22Rv1 (cell line): ENCODE data around the gene PCSK6.

Experiments used
- H3K27ac ChIP-seq: fragments of 450-650 bp; 2 replicates; pipeline ENCODE4 v1.5.1; 2017
- CTCF ChIP-seq: fragments of 450-650 bp; IDR thresholded peaks from 2 replicates; pipeline ENCODE4 v1.5.1; 2017; ENCODE audit warnings: mild to moderate bottlenecking
- ZFX ChIP-seq: fragments of 450-650 bp; IDR thresholded peaks from 2 replicates; pipeline ENCODE4 v1.6.1; 2017; ENCODE audit warnings: antibody characterized with exemption, borderline replicate concordance

PCSK6 gene

DNA sequence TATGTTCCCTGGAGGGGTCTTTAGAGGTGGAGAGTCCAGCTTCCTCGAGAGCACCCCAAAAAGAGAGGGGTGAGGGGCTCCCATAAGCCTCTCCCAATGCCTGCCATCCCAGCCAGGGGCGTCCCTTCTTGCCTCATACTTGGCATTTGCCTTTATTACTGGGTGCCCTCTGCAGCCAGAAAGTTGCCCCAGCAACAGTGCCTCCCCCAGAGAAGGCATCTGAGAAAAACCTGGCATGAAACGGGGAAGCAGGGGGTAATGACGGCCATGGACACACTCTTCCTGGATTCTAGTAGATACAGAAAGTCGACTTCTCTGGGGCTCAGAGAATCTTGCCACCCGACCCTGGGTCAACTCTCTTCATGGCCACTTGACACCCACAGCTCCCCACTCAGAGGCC lies 90.1 kb downstream of the PCSK6 start:
- TF ChIP-seq ZFX (no peak), CTCF (no peak)
- no peak overlapping the region for H3K27ac ChIP-seq

DNA sequence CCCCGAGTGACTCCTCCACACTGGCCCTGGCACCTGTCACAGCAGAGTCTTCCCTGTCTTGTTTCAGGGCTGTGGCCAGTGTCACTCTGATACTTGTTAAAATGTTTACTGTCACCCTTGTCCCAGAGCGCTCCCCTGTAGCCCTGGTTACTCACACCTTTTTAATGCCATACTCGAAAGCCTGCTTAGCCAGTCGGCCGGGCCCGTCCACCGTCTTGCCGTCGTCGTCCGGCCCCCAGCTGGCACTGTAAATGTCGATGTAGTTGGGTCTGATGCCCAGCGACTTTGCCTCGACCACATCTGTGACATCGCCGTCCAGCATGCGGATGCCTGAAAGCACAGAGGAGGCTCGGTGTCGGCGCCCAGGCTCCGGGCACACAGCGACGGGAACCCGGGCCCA lies 91.3 kb downstream of the PCSK6 start:
- H3K27ac ChIP-seq: no peak overlapping the region
- TF ChIP-seq ZFX: no peak

GRCh38 chr15:101397521-101398003 lies 91.9 kb downstream of the PCSK6 start:
- no peak overlapping the region for H3K27ac ChIP-seq
- TF ChIP-seq ZFX (no peak), CTCF (no peak)

DNA sequence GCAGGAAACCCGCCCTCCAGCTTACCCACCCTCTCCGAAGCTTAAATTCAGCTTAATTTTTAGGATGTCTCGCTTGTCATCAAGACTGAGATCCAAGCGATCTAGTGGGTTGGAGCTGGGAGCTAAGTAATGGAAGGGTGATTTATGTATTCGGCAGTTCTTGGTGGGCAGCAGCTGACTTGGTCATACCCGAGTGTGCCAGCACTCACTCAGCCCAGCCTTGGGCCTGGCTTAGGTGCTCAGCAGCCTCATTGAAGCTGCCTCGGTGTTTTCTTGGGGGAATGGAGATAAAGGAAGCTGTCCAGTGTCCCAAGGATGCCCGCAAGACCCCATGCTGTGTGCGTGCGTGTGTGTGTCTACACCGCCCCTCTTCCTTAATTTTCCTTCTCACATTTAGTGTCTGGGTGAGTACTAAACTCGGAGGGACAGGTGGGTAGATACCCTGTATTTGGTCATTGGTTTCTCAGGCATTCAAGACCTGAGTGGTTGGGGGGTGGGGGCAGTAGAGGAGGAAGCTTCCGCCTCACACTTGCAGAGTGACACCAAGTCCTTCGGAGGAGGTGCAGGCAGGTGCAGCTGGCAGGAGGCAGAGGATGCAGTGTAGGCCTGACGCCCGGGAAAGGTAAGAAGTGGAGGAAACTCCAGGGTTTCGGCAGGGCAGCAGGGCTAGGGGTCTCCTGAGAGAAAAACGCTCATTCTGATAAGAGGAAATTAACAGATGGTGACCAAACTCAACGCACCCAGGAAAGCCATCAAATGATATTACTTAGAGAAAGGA lies 92.8 kb downstream of the PCSK6 start:
- no peak for TF ChIP-seq ZFX
- no peak for TF ChIP-seq CTCF
- H3K27ac ChIP-seq: no peak overlapping the region

DNA sequence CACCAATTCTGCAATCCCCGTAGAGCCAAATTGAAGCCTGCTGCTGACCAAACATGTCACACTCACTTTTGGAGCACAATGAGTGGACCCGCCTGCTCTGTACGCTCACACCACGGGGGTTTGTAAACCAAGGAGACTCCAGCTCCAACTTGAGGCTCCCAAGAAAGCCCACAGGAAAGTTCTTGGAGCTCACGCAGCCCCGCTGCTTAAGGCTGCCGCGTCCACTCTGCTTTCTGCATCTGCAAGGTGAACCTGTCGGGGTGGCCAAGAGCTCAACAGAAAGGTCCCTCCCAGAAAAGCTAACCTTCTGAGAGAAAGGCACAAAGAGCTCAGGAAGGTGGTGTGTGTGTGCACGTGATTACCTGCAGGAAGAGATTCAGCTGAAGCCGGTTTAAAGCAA lies 94.9 kb downstream of the PCSK6 start:
- no peak overlapping the region for H3K27ac ChIP-seq
- TF ChIP-seq CTCF (no peak), ZFX (no peak)

- H3K27ac ChIP-seq: no peak overlapping the region
Observed at GRCh38 chr15:101394056-101394630, 95.4 kb downstream of the PCSK6 start.

GRCh38 chr15:101393172-101393571 lies 96.3 kb downstream of the PCSK6 start:
- TF ChIP-seq CTCF: no peak
- H3K27ac ChIP-seq: no peak overlapping the region

More at GRCh38 chr15:101394056-101394630, 95.4 kb downstream of the PCSK6 start:
- TF ChIP-seq ZFX: no peak
- TF ChIP-seq CTCF: no peak
